ENCODE measurements around the gene ZPR1. TPM values are rescaled to one million over a fixed set of nuclear protein-coding genes. Genes with fewer than 3 reads are reported as not detected.
A peak's percentile ranks its signal among the peaks of the same experiment; 100 is the strongest.

The ZPR1 gene
- total and polyA plus RNA-seq, 8 donors = 10.8 to 35.5 (median 21.0) TPM

DNA sequence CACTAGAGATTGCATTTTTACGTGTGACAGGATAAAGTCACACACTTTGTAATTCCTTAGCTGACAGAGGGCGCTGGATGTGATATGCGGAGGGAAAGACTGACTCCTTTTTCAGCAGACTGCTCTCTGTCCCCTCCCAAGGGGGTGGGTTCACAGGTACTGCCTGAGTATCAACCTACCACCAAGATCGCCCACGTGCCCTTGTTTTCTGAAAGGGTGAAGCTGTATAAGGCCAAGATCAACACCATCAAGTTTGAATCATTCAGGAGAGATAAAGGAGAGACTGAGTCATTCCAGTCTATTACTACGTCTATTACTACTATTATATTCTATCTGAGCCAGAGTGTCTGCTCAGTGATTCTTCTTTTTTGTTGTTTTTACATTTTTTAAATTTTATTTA is 45.7 kb downstream of the ZPR1 start:
- H3K4me1 ChIP-seq = no peaks in the 10 kb centered on the region
- peaks cover 0 to 9% (median 7%) of the 10 kb centered on the region in 3 donors for H3K36me3 ChIP-seq
- intact Hi-C loops (cut with DNase I) = no loop called here

DNA sequence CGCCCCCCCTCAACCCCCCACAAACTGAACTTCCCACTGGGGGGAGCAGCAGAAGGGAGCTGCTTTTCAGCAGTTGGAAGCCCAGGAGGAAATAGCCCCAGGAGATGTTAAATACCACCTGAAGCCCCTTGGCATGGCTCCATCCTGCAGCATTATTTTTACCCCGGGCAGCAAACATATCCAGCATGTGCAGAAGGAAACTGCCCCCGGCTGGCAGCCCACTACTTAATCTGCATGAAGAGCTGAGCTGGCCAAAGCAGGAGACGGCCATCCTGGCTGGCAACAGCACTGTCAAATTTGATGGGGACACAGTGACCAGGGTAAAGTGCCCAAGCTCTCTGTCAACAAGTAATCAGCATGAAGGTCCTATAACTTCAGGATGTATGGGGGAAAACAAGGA is 47.1 kb downstream of the ZPR1 start:
- Histone ChIP-seq H3K4me3 (no peak overlapping the region), H3K9me3 (no peaks in the 10 kb centered on the region), H3K27me3 (no peaks in the 10 kb centered on the region), H3K27ac (no peak overlapping the region), H3K36me3 (no peaks in the 10 kb centered on the region), H3K4me1 (no peaks in the 10 kb centered on the region)
- no peak for ATAC-seq
- WGBS, 2 donors = 69 to 75% methylated on average over 3 to 4 of the region's 4 CpGs
- no peak for FAIRE-seq
- intact Hi-C loops (cut with DNase I) = no loop called here
- no peak for DNase-seq
- TF ChIP-seq, protein P1, sequence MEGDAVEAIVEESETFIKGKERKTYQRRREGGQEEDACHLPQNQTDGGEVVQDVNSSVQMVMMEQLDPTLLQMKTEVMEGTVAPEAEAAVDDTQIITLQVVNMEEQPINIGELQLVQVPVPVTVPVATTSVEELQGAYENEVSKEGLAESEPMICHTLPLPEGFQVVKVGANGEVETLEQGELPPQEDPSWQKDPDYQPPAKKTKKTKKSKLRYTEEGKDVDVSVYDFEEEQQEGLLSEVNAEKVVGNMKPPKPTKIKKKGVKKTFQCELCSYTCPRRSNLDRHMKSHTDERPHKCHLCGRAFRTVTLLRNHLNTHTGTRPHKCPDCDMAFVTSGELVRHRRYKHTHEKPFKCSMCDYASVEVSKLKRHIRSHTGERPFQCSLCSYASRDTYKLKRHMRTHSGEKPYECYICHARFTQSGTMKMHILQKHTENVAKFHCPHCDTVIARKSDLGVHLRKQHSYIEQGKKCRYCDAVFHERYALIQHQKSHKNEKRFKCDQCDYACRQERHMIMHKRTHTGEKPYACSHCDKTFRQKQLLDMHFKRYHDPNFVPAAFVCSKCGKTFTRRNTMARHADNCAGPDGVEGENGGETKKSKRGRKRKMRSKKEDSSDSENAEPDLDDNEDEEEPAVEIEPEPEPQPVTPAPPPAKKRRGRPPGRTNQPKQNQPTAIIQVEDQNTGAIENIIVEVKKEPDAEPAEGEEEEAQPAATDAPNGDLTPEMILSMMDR (IDR thresholded peaks at IDR 0.05) = no peak

More for the DNA sequence above, 45.7 kb downstream of the ZPR1 start:
- no peak for FAIRE-seq
- no peak overlapping the region for H3K4me3 ChIP-seq
- H3K9me3 ChIP-seq = no peaks in the 10 kb centered on the region
- peak in 1 of 4 donors; percentile 9 for ATAC-seq
- H3K27me3 ChIP-seq = no peaks in the 10 kb centered on the region
- 90 to 93% methylated on average over 6 of the region's 6 CpGs for WGBS, 2 donors
- H3K27ac ChIP-seq = no peak overlapping the region
- TF ChIP-seq, protein P1 (IDR thresholded peaks at IDR 0.05) = no peak
- DNase-seq = no peak

DNA sequence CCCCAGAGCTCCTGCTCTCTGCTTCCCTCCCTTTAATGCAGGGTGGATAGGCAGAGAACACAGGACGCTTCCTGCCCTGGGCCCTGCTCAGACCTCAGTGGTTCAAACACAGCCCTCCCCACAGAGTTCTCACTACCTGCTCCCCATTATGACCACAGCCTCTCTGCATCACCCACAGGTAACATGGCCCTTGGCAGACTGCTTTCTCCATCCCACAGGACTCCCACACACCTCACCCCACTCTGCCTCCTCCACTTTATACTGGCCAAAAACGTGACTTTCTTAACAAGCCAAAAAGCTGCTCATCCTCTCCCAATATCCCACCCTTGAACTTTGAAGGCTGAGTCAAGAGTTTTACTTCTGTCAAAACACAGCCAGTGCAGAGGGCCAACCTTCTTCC is 48.8 kb downstream of the ZPR1 start:
- Histone ChIP-seq H3K36me3 (no peaks in the 10 kb centered on the region), H3K9me3 (no peaks in the 10 kb centered on the region), H3K27ac (no peak overlapping the region), H3K4me1 (no peaks in the 10 kb centered on the region), H3K4me3 (no peak overlapping the region), H3K27me3 (no peaks in the 10 kb centered on the region)
- TF ChIP-seq, protein P1 (IDR thresholded peaks at IDR 0.05) = no peak
- FAIRE-seq = no peak
- no peak for DNase-seq
- no peak for ATAC-seq
- intact Hi-C loops (cut with DNase I) = no loop called here
- 76 to 83% methylated on average over 2 of the region's 2 CpGs for WGBS, 2 donors

DNA sequence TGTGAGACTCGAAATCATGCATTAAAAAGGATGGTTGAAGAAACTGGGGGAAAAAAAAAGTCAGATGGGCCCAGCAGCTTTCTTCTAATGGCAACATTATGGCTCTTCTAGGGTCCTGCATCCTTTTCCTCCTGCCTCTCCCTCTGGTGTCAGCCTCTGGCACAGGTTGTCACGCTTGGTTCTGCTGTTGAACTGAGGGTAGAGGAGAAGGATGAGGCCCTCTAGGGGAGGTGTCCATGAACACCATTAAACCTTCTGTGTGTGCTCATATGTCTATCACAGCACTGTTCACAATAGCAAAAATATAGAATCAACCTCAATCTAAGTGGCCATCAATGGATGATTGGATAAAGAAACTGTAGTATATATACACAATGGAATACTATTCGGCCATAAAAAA is 51.1 kb downstream of the ZPR1 start:
- H3K27ac ChIP-seq = no peak overlapping the region
- H3K36me3 ChIP-seq = no peaks in the 10 kb centered on the region
- no peaks in the 10 kb centered on the region for H3K9me3 ChIP-seq
- intact Hi-C loops (cut with DNase I) = no loop called here
- H3K4me1 ChIP-seq = no peaks in the 10 kb centered on the region
- TF ChIP-seq, protein P1 (IDR thresholded peaks at IDR 0.05) = no peak
- no peak overlapping the region for H3K4me3 ChIP-seq
- DNase-seq (no peak), FAIRE-seq (no peak), ATAC-seq (no peak)
- 84 to 89% methylated on average over 3 of the region's 3 CpGs for whole genome bisulfite sequencing, 2 donors
- no peaks in the 10 kb centered on the region for H3K27me3 ChIP-seq

DNA sequence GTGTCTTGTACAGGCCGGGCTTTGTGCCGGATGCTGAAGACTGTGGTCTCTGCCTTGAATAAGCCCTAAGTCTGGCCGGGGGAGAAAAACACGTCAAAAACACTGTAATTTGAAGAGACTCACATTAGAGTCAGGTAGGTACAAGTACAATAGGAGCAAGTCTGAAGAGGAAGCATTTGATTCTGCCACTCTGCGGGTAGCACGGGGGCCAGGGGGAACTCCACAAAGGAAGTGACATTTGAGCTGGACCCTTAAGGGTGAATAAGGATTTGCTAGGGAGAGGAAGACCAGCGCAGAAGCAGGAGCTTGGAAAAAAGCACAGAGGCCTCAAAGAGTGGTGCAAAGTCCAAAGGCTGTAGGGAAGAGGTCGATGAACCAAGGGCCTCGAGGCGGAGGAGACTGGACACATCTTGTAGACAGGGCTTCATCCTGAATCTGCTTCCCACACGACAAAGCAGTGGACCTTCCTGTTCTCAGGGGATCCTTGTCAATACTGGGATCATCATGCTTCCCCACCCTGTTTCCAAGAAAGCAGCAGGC is 53.8 kb downstream of the ZPR1 start:
- intact Hi-C loops (cut with DNase I) = no loop called here
- Histone ChIP-seq H3K9me3 (no peaks in the 10 kb centered on the region), H3K4me1 (no peaks in the 10 kb centered on the region), H3K27me3 (no peaks in the 10 kb centered on the region), H3K36me3 (no peaks in the 10 kb centered on the region), H3K27ac (no peak overlapping the region), H3K4me3 (no peak overlapping the region)
- TF ChIP-seq, protein P1 (IDR thresholded peaks at IDR 0.05) = no peak
- WGBS, 2 donors = 79 to 86% methylated on average over 11 of the region's 11 CpGs
- no peak for ATAC-seq
- FAIRE-seq = no peak
- DNase-seq = no peak

Measured in pancreas (tissue), 10 donors.